Measurements from ENCODE around the gene LRCH1. TPM values are rescaled to one million over a fixed set of nuclear protein-coding genes. Genes with fewer than 3 reads are reported as not detected.

The LRCH1 gene
- total and polyA plus RNA-seq, 2 donors from 2014 or later, result 10.2 to 39.0 TPM

- no peak overlapping the region for H3K27ac ChIP-seq (ENCODE audit: low read depth in 2 of 2, low read length in 2 of 2)
- FAIRE-seq (no peak), DNase-seq (no peak)
- no peak overlapping the region for H3K4me3 ChIP-seq (ENCODE audit: low read length in 3 of 3)
- H3K27me3 ChIP-seq (ENCODE audit: control insufficient read depth, insufficient read depth, low read length), result no peaks in the 10 kb centered on the region
- intact Hi-C loops (cut with DNase I), result no loop called here
- no peaks in the 10 kb centered on the region for H3K9me3 ChIP-seq (ENCODE audit: control insufficient read depth in 2 of 3, insufficient read depth in 1 of 3, low read length in 3 of 3)
- TF ChIP-seq CTCF (IDR thresholded peaks at IDR 0.05; ENCODE audit: borderline replicate concordance, extremely low read depth, insufficient read depth), result no peak
- no peaks in the 10 kb centered on the region for H3K4me1 ChIP-seq (ENCODE audit: control insufficient read depth in 2 of 3, insufficient read depth in 2 of 3, low read depth in 1 of 3, low read length in 3 of 3)
- no peak overlapping the region for H3K9ac ChIP-seq (ENCODE audit: low read length in 3 of 3)
- H3K36me3 ChIP-seq (ENCODE audit: control insufficient read depth in 2 of 3, insufficient read depth in 3 of 3, low read length in 3 of 3), result no peaks in the 10 kb centered on the region
These were observed 17.1 kb upstream of the LRCH1 start for GRCh38 chr13:46535825-46536224.

- intact Hi-C loops (cut with DNase I), result no loop called here
- TF ChIP-seq CTCF (IDR thresholded peaks at IDR 0.05; ENCODE audit: borderline replicate concordance, extremely low read depth, insufficient read depth), result no peak
These were observed 16.6 kb upstream of the LRCH1 start for GRCh38 chr13:46536341-46536740.

GRCh38 chr13:46539231-46539630 is 13.7 kb upstream of the LRCH1 start:
- intact Hi-C loops (cut with DNase I), result no loop called here
- no peak overlapping the region for H3K27ac ChIP-seq (ENCODE audit: low read depth in 2 of 2, low read length in 2 of 2)
- TF ChIP-seq CTCF (IDR thresholded peaks at IDR 0.05; ENCODE audit: borderline replicate concordance, extremely low read depth, insufficient read depth), result no peak
- H3K27me3 ChIP-seq (ENCODE audit: control insufficient read depth, insufficient read depth, low read length), result no peaks in the 10 kb centered on the region
- no peaks in the 10 kb centered on the region for H3K36me3 ChIP-seq (ENCODE audit: control insufficient read depth in 2 of 3, insufficient read depth in 3 of 3, low read length in 3 of 3)
- H3K4me1 ChIP-seq (ENCODE audit: control insufficient read depth in 2 of 3, insufficient read depth in 2 of 3, low read depth in 1 of 3, low read length in 3 of 3), result peaks cover 0 to 3% (median 0%) of the 10 kb centered on the region in 3 donors
- H3K4me3 ChIP-seq (ENCODE audit: low read length in 3 of 3), result no peak overlapping the region
- FAIRE-seq, result no peak
- no peak for DNase-seq
- no peak overlapping the region for H3K9ac ChIP-seq (ENCODE audit: low read length in 3 of 3)
- no peaks in the 10 kb centered on the region for H3K9me3 ChIP-seq (ENCODE audit: control insufficient read depth in 2 of 3, insufficient read depth in 1 of 3, low read length in 3 of 3)

More at GRCh38 chr13:46536341-46536740, 16.6 kb upstream of the LRCH1 start:
- Histone ChIP-seq H3K4me1 (ENCODE audit: control insufficient read depth in 2 of 3, insufficient read depth in 2 of 3, low read depth in 1 of 3, low read length in 3 of 3) (peaks cover 0 to 1% (median 0%) of the 10 kb centered on the region in 3 donors), H3K27me3 (ENCODE audit: control insufficient read depth, insufficient read depth, low read length) (no peaks in the 10 kb centered on the region), H3K4me3 (ENCODE audit: low read length in 3 of 3) (no peak overlapping the region), H3K27ac (ENCODE audit: low read depth in 2 of 2, low read length in 2 of 2) (no peak overlapping the region), H3K9ac (ENCODE audit: low read length in 3 of 3) (no peak overlapping the region), H3K9me3 (ENCODE audit: control insufficient read depth in 2 of 3, insufficient read depth in 1 of 3, low read length in 3 of 3) (no peaks in the 10 kb centered on the region), H3K36me3 (ENCODE audit: control insufficient read depth in 2 of 3, insufficient read depth in 3 of 3, low read length in 3 of 3) (no peaks in the 10 kb centered on the region)
- no peak for FAIRE-seq
- no peak for DNase-seq

GRCh38 chr13:46541210-46541609 is 11.8 kb upstream of the LRCH1 start:
- no peak overlapping the region for H3K27ac ChIP-seq (ENCODE audit: low read depth in 2 of 2, low read length in 2 of 2)
- no peak overlapping the region for H3K4me3 ChIP-seq (ENCODE audit: low read length in 3 of 3)
- H3K4me1 ChIP-seq (ENCODE audit: control insufficient read depth in 2 of 3, insufficient read depth in 2 of 3, low read depth in 1 of 3, low read length in 3 of 3), result peaks cover 0 to 6% (median 0%) of the 10 kb centered on the region in 3 donors
- no peaks in the 10 kb centered on the region for H3K36me3 ChIP-seq (ENCODE audit: control insufficient read depth in 2 of 3, insufficient read depth in 3 of 3, low read length in 3 of 3)
- TF ChIP-seq CTCF (IDR thresholded peaks at IDR 0.05; ENCODE audit: borderline replicate concordance, extremely low read depth, insufficient read depth), result no peak
- H3K9ac ChIP-seq (ENCODE audit: low read length in 3 of 3), result no peak overlapping the region
- H3K9me3 ChIP-seq (ENCODE audit: control insufficient read depth in 2 of 3, insufficient read depth in 1 of 3, low read length in 3 of 3), result no peaks in the 10 kb centered on the region
- FAIRE-seq, result no peak
- intact Hi-C loops (cut with DNase I), result no loop called here
- no peaks in the 10 kb centered on the region for H3K27me3 ChIP-seq (ENCODE audit: control insufficient read depth, insufficient read depth, low read length)
- no peak for DNase-seq

Data from kidney (tissue), 14 donors.